Keratinocyte (primary cell): ENCODE measurements around the gene PDE4DIP. TPM values are rescaled to one million over a fixed set of nuclear protein-coding genes. Genes with fewer than 3 reads are reported as not detected.
"Not testable (repeated sequence)": the region's sequence is repeated elsewhere in the genome, so short reads cannot be mapped to it uniquely, and the experiment has no call there.

ENCODE experiments used
- DNase-seq: peaks from one replicate; pipeline ENCODE4 v3.0.0-alpha.2; 2011; ENCODE audit warnings: low read depth, missing footprints, low spot score
- FAIRE-seq: peaks from 2 replicates; lab custom pipeline; 2011; peaks lifted over from hg19 to GRCh38; lab: Jason Lieb, UNC
- H2AFZ ChIP-seq: 2 replicates; pipeline ENCODE4 v1.6.0; 2012; ENCODE audit warnings: low read length, control low read depth, inconsistent platforms; ENCODE audit not compliant: control insufficient read depth
- H3K27ac ChIP-seq: 2 replicates; pipeline ENCODE4 v1.5.1; 2011; ENCODE audit warnings: low read length; ENCODE audit not compliant: control insufficient read depth, insufficient read depth
- H3K27me3 ChIP-seq: 3 replicates; pipeline ENCODE4 v1.6.0; 2011; ENCODE audit warnings: low read length; ENCODE audit not compliant: control insufficient read depth, insufficient read depth; ENCODE audit errors: extremely low read depth
- H3K36me3 ChIP-seq, 2 experiments: 2 replicates in 1 of 2; 3 replicates in 1 of 2; pipeline ENCODE4 v1.5.1; 2011; ENCODE audit warnings: low read length in 2 of 2, mild to moderate bottlenecking in 1 of 2; ENCODE audit not compliant: control insufficient read depth in 2 of 2, insufficient read depth in 2 of 2; ENCODE audit errors: extremely low read depth in 1 of 2
- H3K4me1 ChIP-seq: 3 replicates; pipeline ENCODE4 v1.5.1; 2011; ENCODE audit warnings: low read length; ENCODE audit not compliant: control insufficient read depth, insufficient read depth; ENCODE audit errors: extremely low read depth
- H3K4me2 ChIP-seq: 3 replicates; pipeline ENCODE4 v1.6.0; 2011; ENCODE audit warnings: low read depth, low read length; ENCODE audit not compliant: control insufficient read depth, insufficient read depth; ENCODE audit errors: extremely low read depth
- H3K4me3 ChIP-seq, 3 experiments: fragments of 200-600 bp in 1 of 3; sonication (generic) in 1 of 3; 2 replicates in 2 of 3; 3 replicates in 1 of 3; pipeline ENCODE4 v1.5.1; 2011 to 2016; ENCODE audit warnings: low read length in 3 of 3, mild to moderate bottlenecking in 3 of 3, control low read depth in 2 of 3, inconsistent platforms in 1 of 3, low read depth in 1 of 3, mixed read lengths in 1 of 3, mixed run types in 1 of 3, moderate library complexity in 1 of 3; ENCODE audit not compliant: control insufficient read depth in 2 of 3, insufficient read depth in 2 of 3; ENCODE audit errors: extremely low read depth in 1 of 3
- H3K79me2 ChIP-seq: 2 replicates; pipeline ENCODE4 v1.6.0; 2012; ENCODE audit warnings: low read length; ENCODE audit not compliant: control insufficient read depth, insufficient read depth
- H3K9ac ChIP-seq: 3 replicates; pipeline ENCODE4 v1.6.0; 2011; ENCODE audit warnings: low read length; ENCODE audit not compliant: control insufficient read depth, insufficient read depth; ENCODE audit errors: extremely low read depth
- H3K9me1 ChIP-seq: 3 replicates; pipeline ENCODE4 v1.6.0; 2011; ENCODE audit warnings: low read length; ENCODE audit not compliant: control insufficient read depth, insufficient read depth; ENCODE audit errors: extremely low read depth
- H3K9me3 ChIP-seq: 2 replicates; pipeline ENCODE4 v1.5.1; 2012; ENCODE audit warnings: low read depth, low read length; ENCODE audit not compliant: control insufficient read depth
- H4K20me1 ChIP-seq: 3 replicates; pipeline ENCODE4 v1.6.0; 2011; ENCODE audit warnings: low read length; ENCODE audit not compliant: control insufficient read depth, insufficient read depth; ENCODE audit errors: extremely low read depth
- dilution Hi-C: fragments of 300-500 bp; cut with MboI; formaldehyde crosslinking; loops from one replicate; pipeline ENCODE4 v1.7.0; 2020; ENCODE audit warnings: low sequenced_read_pairs; ENCODE audit not compliant: extremely low pct_ligation_motif_present
- polyA plus RNA-seq, 5 experiments: library from polyadenylated mRNA; depleted of rRNA in 3 of 5; stranded (reverse) in 3 of 5; stranded (forward) in 1 of 5; unstranded in 1 of 5; fragments of >200 nt; gene quantifications; 1 replicate in 1 of 5; 2 replicates in 3 of 5; 3 replicates in 1 of 5; pipeline versions ENCODE4 v1.2.1 to v1.2.3, GENCODE V29; 2011 to 2012; ENCODE audit warnings: missing spikeins in 2 of 5, low read depth in 1 of 5, low replicate concordance in 1 of 5

PDE4DIP gene
- polyA plus RNA-seq, 1 donor (not counting 4 experiments of a cell fraction or from before 2014, with no cell fraction given), result 31.5 TPM

DNA sequence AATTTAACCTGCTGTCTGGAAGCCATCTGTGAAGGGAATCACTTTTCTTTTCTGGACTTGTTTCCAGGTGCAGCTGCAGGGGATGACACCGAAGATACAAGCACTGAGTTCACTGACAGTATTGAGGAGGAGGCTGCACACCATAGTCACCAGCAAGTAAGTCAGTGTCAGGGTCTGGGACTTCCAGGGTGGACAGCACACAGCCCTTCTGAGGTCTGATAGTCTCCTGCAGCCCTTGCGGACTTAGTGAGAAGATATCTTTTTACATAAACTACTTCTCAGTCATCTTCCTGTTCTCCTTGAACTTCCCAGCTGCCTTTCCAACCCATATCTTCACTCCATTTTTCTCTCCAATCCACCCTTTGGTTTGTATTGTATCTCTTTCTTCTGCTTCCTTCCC, 147.6 kb downstream of the PDE4DIP start:
- H3K4me3 ChIP-seq, H3K36me3 ChIP-seq, H3K27me3 ChIP-seq, H4K20me1 ChIP-seq, H3K79me2 ChIP-seq, DNase-seq, FAIRE-seq, H3K9ac ChIP-seq, H2AFZ ChIP-seq, dilution Hi-C loops, H3K9me1 ChIP-seq, H3K9me3 ChIP-seq, H3K4me2 ChIP-seq: not testable (repeated sequence)
- Histone ChIP-seq H3K27ac (peak overlapping the region; percentile 52), H3K4me1 (peaks cover 10% of the 10 kb centered on the region)

DNA sequence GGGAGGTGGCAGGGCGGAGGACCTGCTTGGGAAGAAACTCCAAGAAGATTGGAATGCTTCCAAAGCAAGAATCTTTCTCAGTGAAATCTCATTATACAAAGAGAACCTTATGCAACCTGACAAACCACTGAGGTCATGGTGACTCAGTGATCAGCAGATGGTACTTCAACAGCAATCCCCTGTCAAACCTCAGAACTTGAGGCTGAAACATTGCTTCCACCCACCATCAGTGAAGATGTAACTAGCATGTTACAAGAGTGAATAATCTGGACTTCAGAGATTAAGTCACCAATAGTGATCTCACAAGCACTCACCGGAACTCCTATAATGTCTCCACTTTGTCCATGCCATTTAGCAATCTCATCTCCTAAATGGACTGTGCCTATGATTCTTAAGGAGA, 148.1 kb downstream of the PDE4DIP start:
- DNase-seq, H3K27me3 ChIP-seq, H3K9ac ChIP-seq, H3K9me1 ChIP-seq, H3K4me1 ChIP-seq, H2AFZ ChIP-seq, H3K9me3 ChIP-seq, H3K4me2 ChIP-seq, H3K36me3 ChIP-seq, dilution Hi-C loops, H4K20me1 ChIP-seq, H3K27ac ChIP-seq, H3K4me3 ChIP-seq, H3K79me2 ChIP-seq: not testable (repeated sequence)
- FAIRE-seq, result peak; percentile 99

DNA sequence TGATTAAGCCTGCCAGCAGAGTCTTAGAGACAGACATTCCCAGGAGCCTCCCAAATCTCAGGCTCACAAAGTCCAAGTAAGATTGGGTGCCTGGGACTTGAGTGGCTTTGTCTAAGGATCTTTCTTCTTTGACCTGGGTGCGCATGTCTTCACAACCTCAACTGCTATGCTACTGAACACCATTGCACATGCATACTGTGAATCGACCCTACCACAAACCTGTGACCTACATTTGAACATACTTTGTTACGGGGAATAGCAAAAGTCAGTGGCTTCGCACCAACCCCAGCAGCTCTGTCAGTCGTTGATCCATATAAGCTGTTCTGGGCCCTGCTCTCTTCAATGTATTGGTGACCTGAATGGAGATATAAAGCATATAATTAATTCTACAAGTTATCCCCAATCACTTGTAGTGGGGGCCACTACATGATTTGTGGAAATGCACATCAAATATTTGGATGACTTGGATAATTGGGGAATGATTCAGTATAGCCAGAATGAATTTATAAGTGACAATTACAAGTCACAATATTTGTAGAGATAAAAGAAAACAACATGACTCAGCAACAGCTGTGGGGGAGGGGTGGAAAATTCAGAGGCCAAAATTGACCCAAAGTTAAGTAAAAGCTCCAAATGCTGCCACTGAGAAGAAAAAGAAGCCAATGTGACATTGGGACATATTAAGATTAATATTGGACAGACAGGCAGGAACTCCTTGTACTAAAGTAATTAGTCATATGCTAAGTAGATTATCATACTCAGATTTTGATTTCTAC, 152.4 kb downstream of the PDE4DIP start:
- H3K9ac ChIP-seq, H3K9me3 ChIP-seq, H3K9me1 ChIP-seq, H4K20me1 ChIP-seq, H3K4me2 ChIP-seq, FAIRE-seq, H3K27ac ChIP-seq, H3K4me1 ChIP-seq, H3K36me3 ChIP-seq, H3K4me3 ChIP-seq, dilution Hi-C loops, H3K27me3 ChIP-seq, H3K79me2 ChIP-seq, H2AFZ ChIP-seq, DNase-seq: not testable (repeated sequence)

DNA sequence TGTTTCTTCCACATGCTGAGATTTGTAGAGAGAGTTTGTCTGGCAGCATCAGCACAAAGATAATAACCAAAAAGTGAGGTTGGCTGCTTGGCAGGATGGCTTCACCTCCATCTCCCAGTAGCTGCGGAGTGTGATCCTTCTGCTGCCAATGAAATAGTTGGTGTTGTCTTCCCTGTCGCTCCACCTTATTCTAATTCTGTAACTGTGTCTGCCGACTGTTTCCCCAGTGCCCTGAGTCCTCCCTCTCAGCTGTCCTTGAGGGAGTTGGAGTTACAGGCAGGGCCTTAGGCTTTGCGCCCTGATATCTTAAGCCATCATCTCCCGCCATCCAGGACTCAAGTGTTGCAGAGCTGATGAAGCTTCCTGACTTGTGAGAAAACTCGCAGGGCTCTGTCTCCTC, 153.2 kb downstream of the PDE4DIP start:
- DNase-seq, H3K36me3 ChIP-seq, H2AFZ ChIP-seq, H3K9ac ChIP-seq, H3K9me3 ChIP-seq, H4K20me1 ChIP-seq, H3K4me3 ChIP-seq, H3K27ac ChIP-seq, FAIRE-seq, H3K79me2 ChIP-seq, H3K4me1 ChIP-seq, dilution Hi-C loops, H3K4me2 ChIP-seq, H3K27me3 ChIP-seq, H3K9me1 ChIP-seq: not testable (repeated sequence)

- dilution Hi-C loops, result not testable (repeated sequence)
Observed at GRCh38 chr1:149002664-149003063, 158.4 kb downstream of the PDE4DIP start.

More at GRCh38 chr1:149002664-149003063, 158.4 kb downstream of the PDE4DIP start:
- H3K27ac ChIP-seq, FAIRE-seq, DNase-seq, H3K4me1 ChIP-seq, H3K27me3 ChIP-seq, H4K20me1 ChIP-seq, H3K9me3 ChIP-seq, H2AFZ ChIP-seq, H3K9ac ChIP-seq, H3K36me3 ChIP-seq, H3K4me2 ChIP-seq, H3K9me1 ChIP-seq, H3K4me3 ChIP-seq, H3K79me2 ChIP-seq: not testable (repeated sequence)
